Activated naive CD4-positive, alpha-beta T cell treated with anti-CD3 and anti-CD28 coated beads, Interleukin-2, amount 10 ng/mL, durations not matched to agents 7 days and 5 days (primary cell): ENCODE data around the gene FUT4.

Experiments
- CTCF ChIA-PET: fragments of 350-600 bp; sonication (Branson Sonifier 250); formaldehyde crosslinking; loops from one replicate; lab custom pipeline; 2021; ENCODE audit warnings: antibody characterized with exemption; lab: Charles Lee
- DNase-seq: peaks from one replicate; pipeline ENCODE4 v3.0.0-alpha.2; 2020
- H3K27ac Mint-ChIP-seq: one replicate; pipeline ENCODE4 v1.8.0; 2021; ENCODE audit warnings: mild to moderate bottlenecking, moderate library complexity, mixed read lengths
- H3K27me3 Mint-ChIP-seq: one replicate; pipeline ENCODE4 v1.8.0; 2021; ENCODE audit warnings: mild to moderate bottlenecking, mixed read lengths
- H3K36me3 Mint-ChIP-seq: one replicate; pipeline ENCODE4 v1.8.0; 2021; ENCODE audit warnings: mixed read lengths
- H3K4me1 Mint-ChIP-seq: one replicate; pipeline ENCODE4 v1.8.0; 2021; ENCODE audit warnings: mixed read lengths
- H3K4me3 Mint-ChIP-seq: one replicate; pipeline ENCODE4 v1.8.0; 2021; ENCODE audit warnings: mild to moderate bottlenecking, moderate library complexity, mixed read lengths
- H3K9me3 Mint-ChIP-seq: one replicate; pipeline ENCODE4 v1.8.0; 2021; ENCODE audit warnings: mixed read lengths

The FUT4 gene

GRCh38 chr11:94521684-94522083, 22.0 kb upstream of the FUT4 start:
- H3K36me3 Mint-ChIP-seq = no peaks in the 10 kb centered on the region
- no peaks in the 10 kb centered on the region for H3K4me1 Mint-ChIP-seq
- no peak overlapping the region for H3K27ac Mint-ChIP-seq
- H3K27me3 Mint-ChIP-seq = peaks cover 16% of the 10 kb centered on the region
- no peak overlapping the region for H3K4me3 Mint-ChIP-seq
- no peak for DNase-seq
- CTCF ChIA-PET = interaction anchor here (0.8 to 1.2 kb wide), 6 partner anchors 10 to 626 kb away, joined by 3 to 4 read pairs (median 3); no protein-coding TSS in a partner anchor
- no peaks in the 10 kb centered on the region for H3K9me3 Mint-ChIP-seq

- Mint-ChIP-seq H3K27ac (no peak overlapping the region), H3K4me3 (no peak overlapping the region), H3K36me3 (no peaks in the 10 kb centered on the region), H3K4me1 (no peaks in the 10 kb centered on the region), H3K27me3 (peaks cover 26% of the 10 kb centered on the region), H3K9me3 (no peaks in the 10 kb centered on the region)
- no peak for DNase-seq
- CTCF ChIA-PET = interaction anchor here (1.6 kb wide), 1 partner anchor 628 kb away, joined by 3 read pairs; no protein-coding TSS in a partner anchor
These were observed 19.4 kb upstream of the FUT4 start for GRCh38 chr11:94524341-94524740.

- Mint-ChIP-seq H3K4me3 (no peak overlapping the region), H3K9me3 (no peaks in the 10 kb centered on the region), H3K36me3 (no peaks in the 10 kb centered on the region), H3K4me1 (no peaks in the 10 kb centered on the region), H3K27ac (no peak overlapping the region), H3K27me3 (peaks cover 26% of the 10 kb centered on the region)
- CTCF ChIA-PET = interaction anchor here (0.8 to 1.0 kb wide), 2 partner anchors 98 to 372 kb away, joined by 3 read pairs; no protein-coding TSS in a partner anchor
- no peak for DNase-seq
These were observed 18.0 kb upstream of the FUT4 start for GRCh38 chr11:94525546-94526324.

GRCh38 chr11:94526645-94527438, 16.9 kb upstream of the FUT4 start:
- CTCF ChIA-PET = interaction anchor here (1.0 kb wide), 1 partner anchor 97 kb away, joined by 3 read pairs; no protein-coding TSS in a partner anchor
- Mint-ChIP-seq H3K4me3 (no peak overlapping the region), H3K27me3 (peaks cover 34% of the 10 kb centered on the region), H3K9me3 (no peaks in the 10 kb centered on the region), H3K4me1 (no peaks in the 10 kb centered on the region), H3K27ac (no peak overlapping the region), H3K36me3 (no peaks in the 10 kb centered on the region)
- no peak for DNase-seq

- no peaks in the 10 kb centered on the region for H3K36me3 Mint-ChIP-seq
- H3K27me3 Mint-ChIP-seq = peaks cover 35% of the 10 kb centered on the region
- H3K4me3 Mint-ChIP-seq = no peak overlapping the region
- no peak for DNase-seq
- H3K27ac Mint-ChIP-seq = no peak overlapping the region
- CTCF ChIA-PET = interaction anchor here (1.1 kb wide), 1 partner anchor 9 kb away, joined by 4 read pairs; no protein-coding TSS in a partner anchor
- H3K4me1 Mint-ChIP-seq = no peaks in the 10 kb centered on the region
- no peaks in the 10 kb centered on the region for H3K9me3 Mint-ChIP-seq
These were observed 15.2 kb upstream of the FUT4 start for GRCh38 chr11:94528551-94528950.

- Mint-ChIP-seq H3K4me3 (no peak overlapping the region), H3K27me3 (peaks cover 26% of the 10 kb centered on the region), H3K27ac (no peak overlapping the region), H3K36me3 (no peaks in the 10 kb centered on the region), H3K4me1 (no peaks in the 10 kb centered on the region), H3K9me3 (no peaks in the 10 kb centered on the region)
- CTCF ChIA-PET = no interaction called here
- no peak for DNase-seq
These were observed 11.5 kb upstream of the FUT4 start for GRCh38 chr11:94532211-94532610.

- H3K36me3 Mint-ChIP-seq = no peaks in the 10 kb centered on the region
- peaks cover 30% of the 10 kb centered on the region for H3K27me3 Mint-ChIP-seq
- no peak overlapping the region for H3K4me3 Mint-ChIP-seq
- DNase-seq = no peak
- H3K9me3 Mint-ChIP-seq = no peaks in the 10 kb centered on the region
- no peaks in the 10 kb centered on the region for H3K4me1 Mint-ChIP-seq
- no peak overlapping the region for H3K27ac Mint-ChIP-seq
- CTCF ChIA-PET = interaction anchor here (0.6 to 1.0 kb wide), 3 partner anchors 12 to 69 kb away, joined by 3 to 5 read pairs (median 3); no protein-coding TSS in a partner anchor
These were observed 10.5 kb upstream of the FUT4 start for GRCh38 chr11:94533206-94533605.

- no peak overlapping the region for H3K4me3 Mint-ChIP-seq
- H3K27ac Mint-ChIP-seq = no peak overlapping the region
- DNase-seq = no peak
- H3K4me1 Mint-ChIP-seq = no peaks in the 10 kb centered on the region
- CTCF ChIA-PET = interaction anchor here (0.6 to 1.0 kb wide), 3 partner anchors 13 to 69 kb away, joined by 3 to 5 read pairs (median 3); no protein-coding TSS in a partner anchor
- H3K27me3 Mint-ChIP-seq = peaks cover 30% of the 10 kb centered on the region
- H3K9me3 Mint-ChIP-seq = no peaks in the 10 kb centered on the region
- no peaks in the 10 kb centered on the region for H3K36me3 Mint-ChIP-seq
These were observed 9.8 kb upstream of the FUT4 start for GRCh38 chr11:94533696-94534630.

- Mint-ChIP-seq H3K27ac (no peak overlapping the region), H3K27me3 (peaks cover 29% of the 10 kb centered on the region)
- CTCF ChIA-PET = no interaction called here
These were observed 7.3 kb upstream of the FUT4 start for GRCh38 chr11:94536386-94536785.

GRCh38 chr11:94537031-94537600, 6.6 kb upstream of the FUT4 start:
- H3K9me3 Mint-ChIP-seq = no peaks in the 10 kb centered on the region
- no peak for DNase-seq
- H3K4me3 Mint-ChIP-seq = no peak overlapping the region
- H3K36me3 Mint-ChIP-seq = no peaks in the 10 kb centered on the region
- CTCF ChIA-PET = no interaction called here
- no peaks in the 10 kb centered on the region for H3K4me1 Mint-ChIP-seq
- H3K27ac Mint-ChIP-seq = no peak overlapping the region
- peaks cover 25% of the 10 kb centered on the region for H3K27me3 Mint-ChIP-seq

More at GRCh38 chr11:94536386-94536785, 7.3 kb upstream of the FUT4 start:
- no peaks in the 10 kb centered on the region for H3K9me3 Mint-ChIP-seq
- no peaks in the 10 kb centered on the region for H3K36me3 Mint-ChIP-seq
- H3K4me1 Mint-ChIP-seq = no peaks in the 10 kb centered on the region
- DNase-seq = no peak
- no peak overlapping the region for H3K4me3 Mint-ChIP-seq

GRCh38 chr11:94539420-94539819, 4.3 kb upstream of the FUT4 start:
- peaks cover 22% of the 10 kb centered on the region for H3K27me3 Mint-ChIP-seq
- H3K4me1 Mint-ChIP-seq = peaks cover 11% of the 10 kb centered on the region
- no peaks in the 10 kb centered on the region for H3K9me3 Mint-ChIP-seq
- CTCF ChIA-PET = no interaction called here
- H3K27ac Mint-ChIP-seq = no peak overlapping the region
- H3K4me3 Mint-ChIP-seq = no peak overlapping the region
- H3K36me3 Mint-ChIP-seq = peaks cover 2% of the 10 kb centered on the region
- no peak for DNase-seq

GRCh38 chr11:94544646-94545263, 1.0 kb downstream of the FUT4 start:
- no peak for DNase-seq

More at GRCh38 chr11:94544646-94545263, 1.0 kb downstream of the FUT4 start:
- Mint-ChIP-seq H3K4me3 (peak overlapping the region; percentile 71), H3K36me3 (peaks cover 14% of the 10 kb centered on the region), H3K9me3 (no peaks in the 10 kb centered on the region), H3K27ac (peak overlapping the region; percentile 78), H3K4me1 (peaks cover 37% of the 10 kb centered on the region), H3K27me3 (peaks cover 3% of the 10 kb centered on the region)
- CTCF ChIA-PET = no interaction called here
